GM21447 (cell line): ENCODE results near the gene COL23A1.

ENCODE experiments used
- ATAC-seq: cut with Tn5 transposase; IDR thresholded peaks from one replicate; pipeline ENCODE4 v1.9.1; 2021; ENCODE audit not compliant: unreplicated experiment

Gene COL23A1

DNA sequence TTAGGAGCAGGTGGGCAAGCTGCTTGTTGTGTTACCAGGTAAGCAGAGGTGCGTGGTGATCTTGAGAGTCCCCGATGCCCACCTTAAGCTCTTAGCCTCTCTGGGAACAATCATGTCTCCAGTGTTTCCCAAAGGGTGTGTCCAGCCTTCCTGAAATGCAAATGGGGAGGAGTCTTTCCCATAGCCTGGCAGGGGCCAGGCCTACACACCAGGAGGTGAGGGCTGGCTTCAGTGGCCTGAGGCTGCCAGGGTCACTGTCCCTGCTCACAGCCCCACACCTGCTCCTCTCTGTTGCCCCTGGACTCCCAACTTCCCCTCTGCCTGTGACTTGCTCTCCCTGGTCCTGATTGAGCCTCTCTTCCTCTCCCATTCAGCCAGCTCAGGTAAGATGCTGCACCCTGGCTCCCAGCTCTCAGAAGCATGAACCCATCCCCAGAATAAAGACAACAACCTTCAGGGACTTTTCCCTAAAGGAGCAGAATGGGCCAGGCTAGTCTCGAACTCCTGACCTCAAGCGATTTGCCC, 291.8 kb downstream of the COL23A1 start:
- ATAC-seq, result no peak

DNA sequence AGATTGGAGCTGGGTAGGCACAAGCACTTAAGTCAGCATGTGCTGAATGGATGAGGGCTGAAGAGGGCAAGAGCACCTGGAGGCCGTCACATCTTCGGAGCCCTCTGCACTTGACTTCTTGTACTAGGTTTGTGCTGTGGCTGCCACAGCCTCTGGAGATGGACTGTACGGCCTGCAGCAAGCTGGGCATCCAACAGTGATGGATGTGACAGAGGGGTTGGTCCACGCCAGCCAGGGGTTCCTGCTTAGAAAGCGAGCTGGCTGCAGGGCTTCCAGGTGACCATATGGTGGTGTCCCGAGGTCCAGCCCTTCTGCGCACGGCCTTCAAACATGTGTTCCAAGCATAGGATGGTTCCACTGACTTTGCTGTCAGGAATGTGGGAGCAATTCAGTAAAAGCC, 292.4 kb downstream of the COL23A1 start:
- no peak for ATAC-seq

DNA sequence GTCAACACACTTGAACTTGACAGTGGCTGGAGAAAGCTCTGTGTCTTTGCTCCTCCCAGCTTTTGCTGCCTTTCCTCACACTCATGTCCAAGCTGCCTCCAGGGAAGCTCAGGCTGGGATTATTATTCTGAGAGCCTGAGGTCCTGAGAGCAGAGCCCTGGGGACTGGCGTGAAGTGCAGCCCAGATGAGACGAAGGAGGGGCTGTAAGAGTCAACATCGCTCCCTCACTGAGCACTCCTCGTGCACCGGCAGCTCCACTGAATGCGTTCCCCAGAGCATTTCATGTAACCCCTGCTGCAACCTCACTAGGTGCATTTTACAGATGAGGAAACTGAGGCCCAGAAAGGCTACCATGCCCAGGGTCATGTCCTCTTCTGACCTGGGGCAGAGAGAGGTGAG, 294.1 kb downstream of the COL23A1 start:
- ATAC-seq, result no peak

DNA sequence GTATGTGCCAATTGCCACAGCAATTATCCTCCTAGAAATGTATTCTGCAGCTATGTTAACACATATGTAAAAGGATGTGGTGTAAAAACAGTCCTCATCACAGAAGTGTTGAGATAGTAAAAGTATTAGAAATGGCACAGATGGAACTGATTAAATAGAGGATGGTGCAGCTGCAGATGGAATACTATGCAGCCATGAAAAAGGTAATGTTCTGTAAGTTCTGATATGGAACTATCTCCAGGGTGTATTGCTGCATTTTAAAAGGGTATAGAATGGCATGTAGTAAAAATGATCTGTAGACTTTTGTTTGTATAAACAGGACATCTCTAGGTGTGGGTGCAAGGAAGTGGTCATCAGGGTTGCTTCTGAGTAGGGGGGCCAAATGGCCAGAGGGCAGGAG, 294.6 kb downstream of the COL23A1 start:
- no peak for ATAC-seq

DNA sequence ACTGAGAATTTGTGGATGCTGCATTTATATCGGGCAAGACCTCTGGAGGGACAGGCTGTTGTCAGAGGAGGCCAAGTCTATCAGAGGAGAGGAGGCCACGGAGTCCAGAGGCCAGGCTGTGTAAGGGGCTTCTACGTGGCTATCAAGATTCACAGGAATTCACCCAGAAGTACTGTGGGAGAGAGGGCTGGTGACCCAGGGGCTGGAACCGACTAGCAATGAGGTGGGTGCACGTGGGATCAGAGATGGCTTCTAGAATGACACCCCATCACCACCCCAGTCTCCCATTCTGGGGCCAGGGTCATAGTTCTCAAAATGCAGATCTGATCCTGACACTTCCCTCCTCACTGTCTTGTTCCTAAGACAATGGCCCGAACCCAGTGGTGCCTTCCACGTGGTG, 296.4 kb downstream of the COL23A1 start:
- no peak for ATAC-seq

DNA sequence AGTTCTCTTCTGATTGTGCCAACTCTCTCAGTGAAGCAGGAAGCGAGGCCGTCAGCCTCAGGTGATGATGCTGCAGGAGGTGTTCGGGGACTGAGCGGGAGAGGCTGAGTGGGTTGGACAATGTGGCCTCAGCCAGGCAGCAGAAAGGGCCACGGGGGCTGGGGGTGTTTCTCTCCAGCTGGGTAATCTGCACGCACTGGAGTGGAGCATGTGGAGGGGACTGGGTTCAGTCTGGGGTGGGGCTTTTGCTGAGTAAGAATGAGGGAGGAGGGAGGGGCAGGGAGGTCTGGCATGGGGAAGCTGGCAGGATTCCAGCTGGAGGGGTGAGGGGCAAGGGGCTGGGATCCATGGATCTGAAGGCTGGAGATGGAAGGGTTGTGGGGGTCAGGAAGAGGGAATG, 296.8 kb downstream of the COL23A1 start:
- ATAC-seq, result no peak

DNA sequence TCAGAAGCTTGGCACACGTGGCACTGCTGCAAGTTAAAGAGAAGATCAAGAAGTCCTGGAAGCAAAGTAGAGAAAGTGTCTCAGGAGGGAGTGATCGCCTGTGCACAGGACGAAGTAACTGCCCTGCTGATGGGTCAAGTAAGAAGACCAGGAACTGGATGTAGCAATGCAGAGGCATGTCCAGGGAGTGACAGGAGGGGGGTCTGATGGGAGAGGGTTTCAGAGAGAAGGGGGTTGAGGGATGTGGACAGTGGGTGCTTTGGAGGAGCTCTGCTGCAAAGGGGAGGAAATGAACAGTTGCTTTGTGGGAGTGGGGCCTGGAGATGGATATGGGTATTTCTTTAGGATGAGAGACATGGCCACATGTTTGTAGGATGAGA, 297.4 kb downstream of the COL23A1 start:
- no peak for ATAC-seq

DNA sequence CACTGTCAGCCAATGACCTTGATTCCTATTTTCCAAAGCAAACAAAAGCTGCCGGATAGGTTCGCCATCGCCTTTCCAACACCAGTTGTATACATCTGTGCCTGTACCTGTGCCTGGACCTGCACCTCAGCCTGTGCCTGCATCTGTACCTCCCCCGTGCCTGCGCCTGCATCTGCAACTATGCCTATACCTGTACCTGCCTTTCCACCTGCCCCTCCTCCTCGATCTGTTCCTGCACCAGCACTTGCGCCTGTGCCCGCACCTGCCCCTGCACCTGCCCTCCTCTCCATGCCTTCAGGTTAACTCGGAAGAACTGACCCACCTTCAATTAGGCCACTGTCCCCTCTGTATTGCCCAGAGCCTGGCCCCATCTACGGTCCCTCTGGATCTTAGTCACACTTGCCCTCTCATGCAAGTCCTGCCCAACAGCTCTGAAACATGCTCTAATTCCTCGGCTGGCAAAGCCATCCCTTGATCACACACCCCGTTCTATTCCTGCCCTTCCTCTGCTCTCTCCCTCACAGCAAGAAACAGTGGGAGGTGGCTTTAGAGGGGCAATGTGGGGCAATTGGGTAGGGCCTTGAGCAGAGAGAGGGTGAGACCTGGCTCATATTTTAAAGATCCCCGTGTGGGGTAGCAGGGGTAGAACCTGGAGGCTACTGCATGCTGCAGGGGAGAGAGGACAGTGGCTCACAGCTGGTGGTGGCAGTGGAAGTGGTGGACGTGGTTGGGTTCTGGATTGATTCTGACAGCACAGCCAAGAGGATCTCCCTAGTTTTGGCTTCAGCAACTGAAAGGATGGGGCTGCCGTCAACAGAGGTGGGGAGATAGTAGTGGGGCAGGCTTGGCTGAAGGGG, 298.0 kb downstream of the COL23A1 start:
- no peak for ATAC-seq

DNA sequence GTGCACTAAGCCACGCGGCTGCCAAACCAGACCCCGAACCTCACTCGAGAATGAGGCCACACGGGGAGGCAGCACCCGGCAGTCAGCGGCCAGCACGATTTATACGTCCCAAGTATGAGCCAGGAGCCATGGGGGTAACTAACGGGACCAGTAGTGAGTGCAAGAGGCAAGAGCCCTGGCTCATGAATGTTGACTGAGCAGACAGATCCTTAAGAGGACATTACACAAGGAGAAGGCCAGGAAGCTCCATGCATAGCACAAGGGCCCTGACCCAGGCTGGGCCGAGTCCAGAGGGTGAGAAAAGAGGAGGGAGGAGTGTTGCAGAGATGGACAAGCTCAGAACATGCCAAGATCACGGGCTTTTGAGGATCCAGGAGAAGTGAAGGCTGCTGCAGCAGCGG, 299.0 kb downstream of the COL23A1 start:
- ATAC-seq, result no peak

DNA sequence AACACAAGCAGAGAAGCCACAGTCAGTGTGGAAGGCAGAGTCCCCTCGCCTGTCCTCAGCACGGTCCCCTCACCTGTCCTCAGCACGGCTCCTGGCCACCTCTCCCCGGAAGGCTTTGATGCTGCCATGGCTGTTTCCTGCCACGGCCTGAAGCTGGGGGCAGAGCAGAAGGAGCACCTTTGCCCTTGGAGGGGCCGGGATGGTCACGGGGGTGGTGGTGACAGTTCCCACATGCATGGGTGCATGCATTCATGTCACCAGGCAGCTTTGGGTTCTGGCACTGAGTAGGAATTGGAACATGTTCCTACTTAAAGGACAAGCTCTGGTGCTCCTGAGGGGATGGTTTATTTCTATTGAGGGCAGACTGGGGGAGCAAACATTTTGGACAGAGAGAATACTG, 299.8 kb downstream of the COL23A1 start:
- ATAC-seq, result no peak

DNA sequence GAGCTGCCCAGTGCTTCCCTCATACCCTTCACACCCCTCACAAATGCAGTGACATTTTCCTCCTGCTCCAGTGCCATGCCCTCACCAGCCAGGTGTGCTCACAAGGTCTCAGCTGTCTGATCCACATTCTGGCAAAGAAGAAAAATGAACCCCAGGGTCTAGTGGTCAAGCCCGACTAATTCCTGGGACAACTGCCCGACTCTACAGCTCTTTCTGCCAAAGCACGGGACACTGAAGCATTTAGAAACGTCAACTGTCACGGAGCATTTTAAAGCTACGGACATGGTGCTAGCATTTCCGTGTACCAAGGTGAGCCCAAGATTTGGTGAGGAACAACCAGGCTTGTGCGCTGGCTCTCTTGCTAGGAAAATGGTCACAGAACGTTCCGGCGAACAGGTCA, 300.8 kb downstream of the COL23A1 start:
- ATAC-seq, result no peak

DNA sequence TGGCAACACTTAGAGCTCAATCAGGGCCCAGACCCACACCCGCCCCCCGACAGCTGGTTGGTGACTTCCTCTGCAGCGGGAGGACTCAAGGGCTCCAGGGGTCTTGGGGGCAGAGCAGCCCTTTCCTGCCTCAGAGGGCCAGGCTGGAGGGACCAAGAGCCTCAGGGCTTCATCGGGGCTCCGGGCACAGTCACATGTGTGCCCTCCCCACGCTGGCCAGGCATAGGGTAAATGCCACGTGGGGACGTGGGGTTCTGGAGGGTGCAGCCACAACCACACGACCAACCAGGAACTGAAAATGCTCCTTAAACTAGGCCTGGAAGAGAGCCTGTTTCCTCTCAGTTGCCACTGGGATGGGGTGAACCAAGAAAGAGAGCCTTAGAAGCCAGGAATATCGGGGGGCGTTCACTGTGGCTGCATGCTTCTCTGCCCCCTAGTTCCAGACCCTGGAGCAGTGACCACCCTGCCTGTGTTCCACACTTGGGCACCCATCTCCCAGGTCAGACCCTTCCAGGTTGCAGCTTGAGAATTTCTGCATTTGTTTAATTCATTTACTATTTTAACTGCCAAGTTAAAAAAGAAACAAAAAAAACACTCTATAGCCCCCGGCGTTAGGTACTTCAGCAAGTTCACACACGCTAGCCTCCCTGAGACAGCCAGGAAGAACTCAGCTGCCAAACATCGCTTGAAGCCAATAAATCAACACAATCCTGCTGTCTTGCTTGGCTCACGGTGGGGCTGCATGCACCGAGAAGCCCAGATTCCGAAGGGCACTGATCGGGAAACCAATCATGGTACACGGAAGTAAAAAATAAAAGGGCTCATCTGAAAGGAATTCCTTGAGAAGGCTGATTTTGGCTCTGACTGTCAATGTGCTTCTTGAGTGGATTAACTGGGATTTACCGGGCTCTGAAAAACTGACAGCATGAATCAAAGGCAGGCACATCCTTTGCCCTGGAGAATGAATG, 301.5 kb downstream of the COL23A1 start:
- ATAC-seq, result no peak

DNA sequence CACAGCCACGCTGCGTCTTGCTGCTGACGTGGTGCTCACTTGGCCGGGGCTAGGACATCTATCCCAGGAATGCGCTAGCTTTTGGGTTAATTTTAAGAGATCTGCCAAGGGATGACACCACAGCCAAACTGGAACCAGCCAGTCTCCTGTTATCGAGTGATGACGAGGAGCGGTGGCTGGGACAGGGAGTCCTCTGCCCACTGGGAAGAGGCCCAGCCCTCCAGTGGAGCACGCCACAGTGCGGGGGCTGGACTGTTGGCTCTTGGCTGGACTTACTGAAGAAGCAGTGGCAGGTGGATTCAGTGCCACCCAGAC, 302.4 kb downstream of the COL23A1 start:
- no peak for ATAC-seq

DNA sequence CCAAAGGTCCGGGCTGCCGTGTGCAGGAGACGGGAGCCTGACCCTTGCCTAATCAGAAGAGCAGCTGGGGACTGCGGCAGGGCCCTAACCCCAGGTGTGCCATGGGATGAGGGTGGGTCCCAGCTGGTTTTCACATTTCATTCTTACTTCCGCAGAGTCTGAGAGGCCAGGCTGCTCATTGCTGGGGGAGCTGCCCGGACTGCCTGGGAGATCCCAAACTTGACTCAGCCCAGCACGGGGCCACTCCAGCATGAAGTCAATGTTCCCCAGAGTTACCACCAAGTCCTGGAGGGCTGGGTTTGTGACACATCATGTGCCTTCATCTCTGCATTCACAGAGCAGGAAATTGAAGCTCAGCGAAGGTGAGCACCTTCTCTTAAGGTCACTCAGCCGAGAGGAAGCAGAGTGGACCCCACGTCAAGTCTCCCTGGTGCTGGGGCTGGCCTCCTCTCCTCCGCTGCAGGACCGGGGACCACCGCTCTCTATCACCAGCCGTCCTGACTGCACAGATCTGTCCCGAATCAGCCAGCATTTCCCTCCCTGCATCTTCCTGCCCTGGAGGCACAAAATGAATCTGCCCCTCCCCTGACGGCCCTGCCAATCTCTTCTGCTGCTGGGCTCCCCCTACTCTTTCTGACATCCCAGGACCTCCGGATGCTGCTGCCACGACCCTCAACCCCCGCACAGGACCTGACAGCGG, 303.0 kb downstream of the COL23A1 start:
- ATAC-seq, result no peak

DNA sequence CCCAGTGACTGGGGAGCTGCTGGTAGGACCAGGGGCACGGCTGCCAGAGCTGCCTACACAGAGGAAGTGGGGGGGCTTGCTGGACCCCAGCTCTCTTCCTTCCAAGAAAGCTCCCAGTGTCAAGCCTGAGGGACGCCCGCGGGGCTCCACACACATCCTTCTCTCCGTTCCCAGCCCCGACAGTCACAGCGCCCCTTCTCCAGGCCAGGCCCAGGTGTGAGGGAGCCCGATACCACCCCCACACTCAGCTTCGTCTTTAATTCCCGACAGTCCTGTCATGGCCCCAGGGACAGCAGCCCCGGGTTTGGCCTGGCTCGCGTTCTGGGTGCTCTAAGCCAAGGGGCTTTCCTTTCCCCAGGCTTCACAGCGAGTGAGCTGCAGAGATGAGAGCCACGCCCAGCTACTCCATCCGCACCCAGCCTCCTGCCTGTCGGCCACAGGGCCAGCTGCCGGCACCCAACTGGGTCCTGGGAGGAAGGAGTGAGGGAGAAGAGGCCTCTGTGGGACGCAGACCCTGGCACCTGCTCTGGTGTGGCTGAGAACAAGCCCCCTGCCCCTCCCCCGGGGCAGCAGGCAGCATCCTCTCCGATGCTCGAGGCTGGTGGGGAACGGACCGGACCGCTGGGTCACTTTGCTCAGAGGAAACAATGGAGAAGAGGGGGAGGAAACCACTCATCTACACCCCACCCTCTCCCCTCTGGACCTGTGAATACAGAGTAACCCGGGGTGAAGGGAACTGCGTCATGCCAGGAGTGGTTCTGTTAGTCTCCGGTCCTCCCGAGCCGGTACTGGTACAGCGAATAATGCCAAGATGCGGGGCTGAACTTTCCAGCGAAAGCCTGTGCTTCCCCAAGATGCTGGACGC, 303.7 kb downstream of the COL23A1 start:
- no peak for ATAC-seq

DNA sequence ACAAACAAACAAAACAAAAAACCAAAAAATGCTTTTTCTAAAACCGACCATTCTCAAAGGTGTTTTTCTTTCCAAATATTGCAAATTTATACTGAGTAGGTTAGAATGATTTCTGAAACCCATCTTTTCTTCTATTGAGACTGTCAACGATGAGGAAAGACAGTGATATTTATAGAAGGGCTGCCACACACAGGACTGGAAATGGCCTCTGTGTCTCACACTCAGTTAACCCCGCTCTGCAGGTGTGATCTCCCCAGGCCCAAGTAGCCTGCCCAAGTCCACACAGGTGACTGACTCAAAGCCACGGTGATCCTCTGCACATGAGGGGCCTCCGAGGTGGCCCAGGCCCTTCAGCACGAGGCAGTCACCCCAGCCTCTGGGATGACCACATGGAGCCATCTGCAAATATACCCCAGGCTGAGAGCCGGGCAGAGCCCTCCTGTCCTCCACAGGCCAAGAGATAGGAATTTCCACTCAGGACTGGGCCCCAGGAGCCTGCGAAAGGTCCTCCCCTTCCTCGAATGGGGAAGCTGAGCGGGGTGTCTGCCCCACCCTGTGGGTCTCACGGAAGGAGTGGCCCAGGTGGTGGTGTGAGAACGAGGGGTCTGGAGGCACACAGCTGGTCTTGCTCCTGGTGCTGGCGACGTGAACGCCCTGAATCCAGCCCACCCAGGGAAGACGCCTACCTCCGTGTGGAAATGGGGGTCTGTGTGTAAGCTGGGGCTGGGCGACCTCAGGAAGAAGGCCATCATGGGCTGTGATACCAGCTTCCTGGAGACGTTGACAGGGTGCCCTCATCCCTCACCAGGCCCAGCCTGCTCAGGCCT, 304.6 kb downstream of the COL23A1 start:
- no peak for ATAC-seq

DNA sequence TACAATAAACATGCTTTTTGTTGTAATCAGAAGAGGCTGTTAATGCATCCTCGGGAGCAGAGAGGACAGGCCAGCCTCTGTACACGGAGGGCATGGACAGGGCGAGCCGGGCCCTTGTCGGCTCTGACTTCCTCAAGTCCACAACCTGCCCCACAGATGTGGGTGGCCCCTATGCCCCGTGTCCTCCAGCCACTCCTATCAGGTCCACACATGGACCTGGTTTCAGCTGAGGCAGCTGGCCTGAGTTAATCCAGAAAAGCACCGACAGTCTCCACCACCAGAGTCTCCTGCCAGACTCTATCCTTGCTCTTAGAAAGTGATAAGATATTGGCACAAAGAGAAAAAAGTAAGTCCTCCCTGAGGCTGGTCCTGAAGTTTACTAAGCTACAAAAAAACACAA, 305.2 kb downstream of the COL23A1 start:
- no peak for ATAC-seq

DNA sequence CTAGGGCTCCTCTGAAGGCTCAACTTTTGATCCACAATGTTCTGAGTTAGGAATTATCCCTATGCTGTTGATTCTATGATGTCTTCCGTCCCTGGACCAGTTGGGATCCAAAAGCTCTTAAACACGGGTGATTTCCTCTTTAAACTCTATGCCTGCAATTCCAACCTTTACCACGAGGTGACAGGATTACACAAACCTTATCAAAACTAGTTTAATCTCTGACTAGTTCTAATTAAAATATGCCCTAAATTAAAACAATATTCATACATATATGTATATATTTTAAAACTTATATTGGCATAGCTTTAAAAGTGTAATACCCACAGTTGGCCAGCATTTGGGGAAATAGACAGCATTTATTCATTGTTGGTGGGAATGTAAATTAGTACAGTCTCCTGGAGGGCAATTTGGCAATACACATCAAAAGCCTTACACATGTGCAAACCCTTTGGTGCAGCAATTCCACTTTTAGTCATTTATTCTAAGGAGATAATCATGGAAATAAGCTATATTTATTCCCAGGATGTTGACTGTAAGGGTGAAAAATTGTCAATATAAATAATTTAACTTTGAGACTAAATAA, 306.0 kb downstream of the COL23A1 start:
- ATAC-seq, result no peak

DNA sequence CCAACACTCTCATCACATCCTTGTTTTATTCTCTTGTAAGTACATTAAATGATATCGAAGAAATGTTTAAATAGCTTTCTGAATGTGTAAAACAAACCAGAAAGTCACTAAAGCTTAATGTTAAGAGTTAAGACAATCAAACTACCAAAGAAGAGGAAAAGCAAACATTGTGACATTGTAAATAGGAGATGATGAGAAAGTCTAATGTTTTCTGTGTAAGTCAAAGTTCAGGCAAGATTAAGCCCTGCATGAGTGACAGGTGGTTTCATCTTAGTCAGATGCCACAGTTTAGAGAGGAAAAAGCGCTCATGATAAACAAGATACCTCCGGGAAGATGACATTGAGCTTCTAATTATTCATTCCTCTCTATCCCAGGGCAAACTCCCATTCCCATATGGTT, 306.7 kb downstream of the COL23A1 start:
- no peak for ATAC-seq
